Breast epithelium (tissue), 3 donors: ENCODE measurements around the gene STX12.

Experiments
- POLR2A ChIP-seq: fragments of 450-650 bp; IDR thresholded peaks from one replicate; pipeline ENCODE4 v1.6.1; 2016; ENCODE audit warnings: antibody characterized with exemption, mild to moderate bottlenecking, moderate library complexity
- POLR2AphosphoS5 ChIP-seq, 3 donors: sonication (generic); formaldehyde crosslinking; IDR thresholded peaks; one replicate each; pipeline ENCODE4 v1.6.1; 2017; ENCODE audit warnings: antibody characterized with exemption in 3 of 3
- TF ChIP-seq, protein P1 (sequence below), 3 donors: fragments of 450-650 bp; IDR thresholded peaks; one replicate each; pipeline ENCODE4 v1.5.1; 2016 to 2017; ENCODE audit warnings: antibody characterized with exemption in 3 of 3, mild to moderate bottlenecking in 3 of 3, moderate library complexity in 3 of 3

DNA sequence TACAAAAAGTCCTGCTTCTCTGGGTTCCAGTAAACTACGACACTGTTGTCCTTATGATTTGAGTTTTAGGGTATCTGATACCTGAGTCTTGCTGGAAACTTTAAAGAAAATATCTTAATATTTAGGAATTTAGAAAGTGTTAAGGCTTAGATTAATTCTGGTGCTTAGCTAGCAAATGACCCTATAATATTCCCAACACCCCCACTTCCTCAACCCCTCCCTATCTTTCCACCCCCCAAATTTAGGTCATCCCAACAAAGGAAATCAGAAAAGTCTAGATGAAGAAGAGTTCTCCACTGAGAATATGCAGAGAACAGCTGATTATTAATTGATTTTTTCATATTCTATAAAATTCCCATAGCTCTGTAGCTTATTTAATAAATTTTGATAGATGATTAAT is 11.7 kb downstream of the STX12 start:
- TF ChIP-seq, protein P1, sequence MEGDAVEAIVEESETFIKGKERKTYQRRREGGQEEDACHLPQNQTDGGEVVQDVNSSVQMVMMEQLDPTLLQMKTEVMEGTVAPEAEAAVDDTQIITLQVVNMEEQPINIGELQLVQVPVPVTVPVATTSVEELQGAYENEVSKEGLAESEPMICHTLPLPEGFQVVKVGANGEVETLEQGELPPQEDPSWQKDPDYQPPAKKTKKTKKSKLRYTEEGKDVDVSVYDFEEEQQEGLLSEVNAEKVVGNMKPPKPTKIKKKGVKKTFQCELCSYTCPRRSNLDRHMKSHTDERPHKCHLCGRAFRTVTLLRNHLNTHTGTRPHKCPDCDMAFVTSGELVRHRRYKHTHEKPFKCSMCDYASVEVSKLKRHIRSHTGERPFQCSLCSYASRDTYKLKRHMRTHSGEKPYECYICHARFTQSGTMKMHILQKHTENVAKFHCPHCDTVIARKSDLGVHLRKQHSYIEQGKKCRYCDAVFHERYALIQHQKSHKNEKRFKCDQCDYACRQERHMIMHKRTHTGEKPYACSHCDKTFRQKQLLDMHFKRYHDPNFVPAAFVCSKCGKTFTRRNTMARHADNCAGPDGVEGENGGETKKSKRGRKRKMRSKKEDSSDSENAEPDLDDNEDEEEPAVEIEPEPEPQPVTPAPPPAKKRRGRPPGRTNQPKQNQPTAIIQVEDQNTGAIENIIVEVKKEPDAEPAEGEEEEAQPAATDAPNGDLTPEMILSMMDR (IDR thresholded peaks at IDR 0.05), result no peak
- TF ChIP-seq POLR2A (no peak), POLR2AphosphoS5 (IDR thresholded peaks at IDR 0.05) (no peak)
